NCI-H526 treated with DMSO at 0.1 percent for 48 hours (cell line): ENCODE results near the gene HK2.
"Not testable (repeated sequence)": the region's sequence is repeated elsewhere in the genome, so short reads cannot be mapped to it uniquely, and the experiment has no call there.

Experiments
- DNase-seq: peaks from one replicate; lab custom pipeline; 2025; lab: John Stamatoyannopoulos, UW

Gene HK2

GRCh38 chr2:74877376-74877775 lies 43.4 kb downstream of the HK2 start:
- no peak for DNase-seq

GRCh38 chr2:74877781-74878433 lies 44.0 kb downstream of the HK2 start:
- DNase-seq, result no peak

GRCh38 chr2:74878551-74878950 lies 44.6 kb downstream of the HK2 start:
- DNase-seq, result no peak

- no peak for DNase-seq
These were observed 46.3 kb downstream of the HK2 start for GRCh38 chr2:74880054-74880728.

- no peak for DNase-seq
These were observed 47.2 kb downstream of the HK2 start for GRCh38 chr2:74881176-74881575.

- no peak for DNase-seq
These were observed 47.8 kb downstream of the HK2 start for GRCh38 chr2:74881626-74882298.

GRCh38 chr2:74882299-74882687 lies 48.4 kb downstream of the HK2 start:
- DNase-seq, result no peak

- DNase-seq, result no peak
These were observed 49.1 kb downstream of the HK2 start for GRCh38 chr2:74883011-74883410.

- no peak for DNase-seq
These were observed 50.3 kb downstream of the HK2 start for GRCh38 chr2:74884118-74884762.

- no peak for DNase-seq
These were observed 50.9 kb downstream of the HK2 start for GRCh38 chr2:74884866-74885265.

GRCh38 chr2:74886251-74886650 lies 52.3 kb downstream of the HK2 start:
- DNase-seq, result no peak

GRCh38 chr2:74886811-74887210 lies 52.9 kb downstream of the HK2 start:
- no peak for DNase-seq

GRCh38 chr2:74887445-74887951 lies 53.6 kb downstream of the HK2 start:
- DNase-seq, result no peak

- DNase-seq, result no peak
These were observed 54.2 kb downstream of the HK2 start for GRCh38 chr2:74887960-74888700.

GRCh38 chr2:74889159-74889558 lies 55.2 kb downstream of the HK2 start:
- no peak for DNase-seq

GRCh38 chr2:74890711-74891110 lies 56.8 kb downstream of the HK2 start:
- no peak for DNase-seq

- DNase-seq, result no peak
These were observed 57.3 kb downstream of the HK2 start for GRCh38 chr2:74891136-74891764.

- DNase-seq, result not testable (repeated sequence)
These were observed 57.9 kb downstream of the HK2 start for GRCh38 chr2:74891816-74892215.

GRCh38 chr2:74892609-74893008 lies 58.7 kb downstream of the HK2 start:
- no peak for DNase-seq

GRCh38 chr2:74893332-74893731 lies 59.4 kb downstream of the HK2 start:
- DNase-seq, result no peak

- DNase-seq, result no peak
These were observed 60.5 kb downstream of the HK2 start for GRCh38 chr2:74894272-74894981.
